ENCODE results near the gene FARS2. TPM values are rescaled to one million over a fixed set of nuclear protein-coding genes. Genes with fewer than 3 reads are reported as not detected.

FARS2 gene
- total RNA-seq, 1 experiment from 2014 or later = 13.8 TPM

GRCh38 chr6:5817869-5818268 is 556.6 kb downstream of the FARS2 start:
- Histone ChIP-seq H3K4me2 (ENCODE audit: low read length) (no peak overlapping the region), H2AFZ (ENCODE audit: low read depth, low read length, poor library complexity, severe bottlenecking) (no peak overlapping the region), H3K9me3 (ENCODE audit: control insufficient read depth in 1 of 2, insufficient read depth in 1 of 2, low read depth in 1 of 2, low read length in 2 of 2) (no peaks in the 10 kb centered on the region), H3K4me3 (replicated peaks in 1 of 2; ENCODE audit: low read depth in 1 of 2, low read length in 2 of 2) (no peak overlapping the region), H4K20me1 (ENCODE audit: insufficient read depth) (no peaks in the 10 kb centered on the region), H3K79me2 (ENCODE audit: insufficient read depth, low read length) (no peaks in the 10 kb centered on the region), H3K36me3 (ENCODE audit: control insufficient read depth in 1 of 2, insufficient read depth in 2 of 2, low read length in 2 of 2) (no peaks in the 10 kb centered on the region), H3K27ac (ENCODE audit: low read depth, low read length) (no peak overlapping the region), H3K9me2 (ENCODE audit: insufficient read depth) (no peaks in the 10 kb centered on the region), H3K27me3 (ENCODE audit: insufficient read depth, low read length) (peaks cover 13% of the 10 kb centered on the region; the same call in 1 of the 2 replicates), H3K9ac (ENCODE audit: low read length) (no peak overlapping the region), H3K4me1 (ENCODE audit: control insufficient read depth in 1 of 2, insufficient read depth in 2 of 2, low read length in 2 of 2) (no peaks in the 10 kb centered on the region)
- intact Hi-C loops (cut with micrococcal nuclease) = no loop called here
- no peak for ATAC-seq
- ChIA-PET POLR2A (no interaction called here), CTCF (no interaction called here), RAD21 (ENCODE audit: low non-redundant PET in 1 of 2, low total read pairs in 2 of 2, uncharacterized antibody in 2 of 2, unreplicated experiment in 2 of 2) (no interaction called here)
- BruUV-seq (replicated peaks) = no TSS peak
- TF ChIP-seq MAX (IDR thresholded peaks at IDR 0.05) = no peak
- TF ChIP-seq REST (IDR thresholded peaks at IDR 0.05; ENCODE audit: low read depth) = peak; percentile 24
- no peak for TF ChIP-seq ZBTB33 (IDR thresholded peaks at IDR 0.05; ENCODE audit: extremely low read depth, insufficient replicate concordance, low read length)
- DNase-seq (ENCODE audit: low read depth, low spot score) = no peak

Data from HCT116 (cell line).